ENCODE results near the gene CDC42BPB.
"Not testable (repeated sequence)": the region's sequence is repeated elsewhere in the genome, so short reads cannot be mapped to it uniquely, and the experiment has no call there.

- TF ChIP-seq CTCF, POLR2A (IDR thresholded peaks at IDR 0.05): not testable (repeated sequence)
These were observed 31.2 kb downstream of the CDC42BPB start for GRCh38 chr14:103026196-103026595.
